Upper lobe of left lung (tissue), 6 donors: ENCODE results near the gene PLA2G5. TPM values are rescaled to one million over a fixed set of nuclear protein-coding genes. Genes with fewer than 3 reads are reported as not detected.
A peak's percentile ranks its signal among the peaks of the same experiment; 100 is the strongest.
"Not testable (repeated sequence)": the region's sequence is repeated elsewhere in the genome, so short reads cannot be mapped to it uniquely, and the experiment has no call there.

Experiments used
- ATAC-seq, 2 donors: fragments of 200-7000 bp; cut with Tn5 transposase; one replicate each; pipeline ENCODE4 v1.9.1; 2022; ENCODE audit warnings: mild to moderate bottlenecking in 2 of 2, moderate library complexity in 2 of 2; ENCODE audit not compliant: low FRiP score in 2 of 2
- DNase-seq, 2 donors: peaks; one replicate each; pipeline ENCODE4 v3.0.0-alpha.2; 2019 to 2020
- H3K27ac ChIP-seq, 4 donors: fragments of 200-600 bp; sonication (generic); one replicate each; pipeline ENCODE4 v1.5.1; 2016 to 2019
- H3K27me3 ChIP-seq, 4 donors: fragments of 200-600 bp; sonication (generic); one replicate each; pipeline ENCODE4 v1.5.1; 2017 to 2019
- H3K36me3 ChIP-seq, 4 donors: fragments of 200-600 bp; sonication (generic); one replicate each; pipeline ENCODE4 v1.5.1; 2016 to 2019
- H3K4me1 ChIP-seq, 4 donors: fragments of 200-600 bp; sonication (generic); one replicate each; pipeline ENCODE4 v1.5.1; 2018 to 2019
- H3K4me3 ChIP-seq, 4 donors: fragments of 200-600 bp; sonication (generic); one replicate each; pipeline ENCODE4 v1.5.1; 2017 to 2019; ENCODE audit warnings: mild to moderate bottlenecking in 2 of 4, moderate library complexity in 1 of 4
- H3K9me3 ChIP-seq, 4 donors: fragments of 200-600 bp; sonication (generic); one replicate each; pipeline ENCODE4 v1.5.1; 2018 to 2019
- CTCF ChIP-seq, 6 experiments: fragments of 450-650 bp in 4 of 6; fragments of 200-600 bp in 2 of 6; sonication (generic) in 2 of 6; IDR thresholded peaks; one replicate each; pipeline ENCODE4 v1.5.1; 2016 to 2019; ENCODE audit warnings: antibody characterized with exemption in 6 of 6
- EP300 ChIP-seq, 4 donors: sonication (generic); formaldehyde crosslinking; IDR thresholded peaks; one replicate each; pipeline ENCODE4 v1.5.1; 2017; ENCODE audit warnings: antibody characterized with exemption in 4 of 4, control low read depth in 2 of 4
- POLR2A ChIP-seq, 4 donors: fragments of 450-650 bp; IDR thresholded peaks; one replicate each; pipeline ENCODE4 v1.5.1; 2016 to 2017; ENCODE audit warnings: antibody characterized with exemption in 4 of 4, mild to moderate bottlenecking in 2 of 4
- POLR2AphosphoS5 ChIP-seq, 2 donors: sonication (generic); formaldehyde crosslinking; IDR thresholded peaks; one replicate each; pipeline ENCODE4 v1.5.1; 2017; ENCODE audit warnings: antibody characterized with exemption in 2 of 2
- WGBS, 2 donors: methylation state at CpG; one replicate each; pipeline ENCODE4 v1.1.5; 2017 to 2018; 5-methylcytosine and 5-hydroxymethylcytosine counted together
- total RNA-seq, 6 donors: library from RNA; depleted of rRNA in 4 of 6; stranded (reverse); fragments of >200 nt in 4 of 6; gene quantifications; one replicate each; pipeline versions ENCODE4 v1.1.0 to v1.2.1, GENCODE V29; 2016 to 2021
- donor health status: DM: no; HTN: no; CAD: no; lungs with moderate emphysema.
- donor health status: DM: no; HTN: yes; CAD: no; lungs with severe emphysema.

PLA2G5 gene
- total RNA-seq, 6 donors from 2014 or later, result 1.4 to 5.1 (median 3.1) TPM; not detected in 1

- DNase-seq, result no peak
- WGBS, 2 donors, result 72 to 74% methylated on average over 10 of the region's 10 CpGs
- peaks cover 0 to 22% (median 17%) of the 10 kb centered on the region in 4 donors for H3K4me1 ChIP-seq
- no peaks in the 10 kb centered on the region for H3K36me3 ChIP-seq
- peak in 1 of 2 donors; percentile 25 for ATAC-seq
- TF ChIP-seq EP300 (IDR thresholded peaks at IDR 0.05) (no peak), CTCF (IDR thresholded peaks at IDR 0.05) (no peak), POLR2A (IDR thresholded peaks at IDR 0.05) (no peak), POLR2AphosphoS5 (IDR thresholded peaks at IDR 0.05) (no peak)
- no peak overlapping the region for H3K27ac ChIP-seq
- H3K27me3 ChIP-seq, result no peaks in the 10 kb centered on the region
- no peaks in the 10 kb centered on the region for H3K9me3 ChIP-seq
- H3K4me3 ChIP-seq, result no peak overlapping the region
Observed at GRCh38 chr1:20125100-20125499, 55.1 kb downstream of the PLA2G5 start.

- Histone ChIP-seq H3K27ac (peak overlapping the region in 1 of 4 donors; percentile 35), H3K36me3 (no peaks in the 10 kb centered on the region), H3K9me3 (no peaks in the 10 kb centered on the region), H3K4me1 (peaks cover 0 to 22% (median 17%) of the 10 kb centered on the region in 4 donors), H3K27me3 (no peaks in the 10 kb centered on the region), H3K4me3 (no peak overlapping the region)
- peak in 1 of 2 donors; percentile 72 for DNase-seq
- peak in 1 of 4 donors; percentile 77 for TF ChIP-seq EP300 (IDR thresholded peaks at IDR 0.05)
- no peak for TF ChIP-seq CTCF (IDR thresholded peaks at IDR 0.05)
- WGBS, 2 donors, result 53 to 71% methylated on average over 6 to 9 of the region's 9 CpGs
- peak; percentile 19 to 81 for ATAC-seq
Observed at GRCh38 chr1:20126041-20126805, 56.2 kb downstream of the PLA2G5 start.

GRCh38 chr1:20126806-20127440 is 56.9 kb downstream of the PLA2G5 start:
- TF ChIP-seq CTCF (IDR thresholded peaks at IDR 0.05), result no peak
- TF ChIP-seq POLR2A (IDR thresholded peaks at IDR 0.05), result no peak
- no peak for TF ChIP-seq POLR2AphosphoS5 (IDR thresholded peaks at IDR 0.05)
- no peak for TF ChIP-seq EP300 (IDR thresholded peaks at IDR 0.05)
- no peak overlapping the region for H3K4me3 ChIP-seq
- no peaks in the 10 kb centered on the region for H3K36me3 ChIP-seq
- peak overlapping the region in 1 of 4 donors; percentile 35 for H3K27ac ChIP-seq
- no peak for DNase-seq
- H3K4me1 ChIP-seq, result peaks cover 0 to 22% (median 17%) of the 10 kb centered on the region in 4 donors
- ATAC-seq, result peak in 1 of 2 donors; percentile 49
- H3K27me3 ChIP-seq, result no peaks in the 10 kb centered on the region
- 90 to 96% methylated on average over 4 to 9 of the region's 10 CpGs for WGBS, 2 donors
- no peaks in the 10 kb centered on the region for H3K9me3 ChIP-seq

GRCh38 chr1:20130518-20130917 is 60.5 kb downstream of the PLA2G5 start:
- 91 to 95% methylated on average over 3 of the region's 3 CpGs for WGBS, 2 donors
- H3K4me3 ChIP-seq, H3K9me3 ChIP-seq, H3K36me3 ChIP-seq, H3K27me3 ChIP-seq, H3K27ac ChIP-seq, ATAC-seq: not testable (repeated sequence)
- DNase-seq, result peak in 1 of 2 donors; percentile 6
- peaks cover 0 to 17% (median 8%) of the 10 kb centered on the region in 4 donors for H3K4me1 ChIP-seq

GRCh38 chr1:20134995-20135394 is 65.0 kb downstream of the PLA2G5 start:
- no peak for DNase-seq
- TF ChIP-seq EP300 (IDR thresholded peaks at IDR 0.05) (no peak), CTCF (IDR thresholded peaks at IDR 0.05) (no peak), POLR2A (IDR thresholded peaks at IDR 0.05) (no peak), POLR2AphosphoS5 (IDR thresholded peaks at IDR 0.05) (no peak)
- no peaks in the 10 kb centered on the region for H3K4me1 ChIP-seq
- H3K9me3 ChIP-seq, result no peaks in the 10 kb centered on the region
- no peak overlapping the region for H3K4me3 ChIP-seq
- no peak overlapping the region for H3K27ac ChIP-seq
- WGBS, 2 donors, result 95% methylated on average over 3 of the region's 3 CpGs
- H3K36me3 ChIP-seq, result no peaks in the 10 kb centered on the region
- H3K27me3 ChIP-seq, result no peaks in the 10 kb centered on the region
- ATAC-seq, result no peak
